ENCODE data around the gene FHIT. TPM values are rescaled to one million over a fixed set of nuclear protein-coding genes. Genes with fewer than 3 reads are reported as not detected.
A peak's percentile ranks its signal among the peaks of the same experiment; 100 is the strongest.

The FHIT gene
- total RNA-seq, 2 donors from 2014 or later = 6.8 to 12.3 TPM

DNA sequence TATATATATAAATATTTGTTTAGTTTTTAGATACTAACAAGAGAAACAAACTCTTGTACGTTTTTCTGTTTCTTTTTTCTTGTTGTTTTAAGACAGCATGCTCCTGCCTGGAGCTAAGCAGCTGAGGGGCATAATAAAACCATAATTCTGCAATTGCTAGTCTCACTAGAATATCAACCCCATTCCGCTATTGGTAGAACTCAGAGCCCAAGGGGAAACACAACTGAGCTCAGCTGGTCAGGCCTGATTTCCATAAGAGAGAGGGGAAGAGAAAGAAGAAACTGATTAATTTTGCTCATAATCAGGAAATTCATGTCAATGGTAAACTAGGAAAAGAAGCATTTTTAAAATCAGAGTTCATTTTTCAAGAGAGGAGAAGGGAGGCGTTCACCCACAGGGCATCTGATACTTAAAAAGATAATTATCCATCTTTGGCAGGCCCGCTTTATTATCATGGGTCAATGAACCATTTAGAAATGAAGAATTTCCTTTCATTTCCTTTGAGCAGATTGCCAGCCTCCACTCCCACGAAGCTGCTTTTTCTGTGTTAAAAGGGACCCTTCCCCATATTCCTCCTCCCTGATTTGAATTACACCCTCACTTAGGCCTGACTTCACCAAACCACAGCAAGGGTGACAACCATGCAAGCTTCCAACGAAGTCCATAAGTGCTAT is 1236.1 kb downstream of the FHIT start:
- no peak for DNase-seq
- Histone ChIP-seq H3K4me1 (ENCODE audit: control insufficient read depth, insufficient read depth, low read length) (no peaks in the 10 kb centered on the region), H3K4me3 (ENCODE audit: low read length) (no peak overlapping the region), H3K9ac (ENCODE audit: extremely low read depth, low read length, poor library complexity, severe bottlenecking) (no peak overlapping the region), H3K27me3 (ENCODE audit: control insufficient read depth, insufficient read depth, low read length, poor library complexity, severe bottlenecking) (no peaks in the 10 kb centered on the region), H3K9me3 (ENCODE audit: control insufficient read depth, low read length) (no peaks in the 10 kb centered on the region), H3K27ac (ENCODE audit: low read depth, low read length) (peak overlapping the region; percentile 37), H3K36me3 (ENCODE audit: control insufficient read depth, insufficient read depth, low read length) (no peaks in the 10 kb centered on the region)
- Mint-ChIP-seq H3K4me3 (no peak overlapping the region), H3K36me3 (ENCODE audit: low read depth) (no peaks in the 10 kb centered on the region), H3K9me3 (no peaks in the 10 kb centered on the region), H3K27ac (no peak overlapping the region), H3K4me1 (peaks cover 6% of the 10 kb centered on the region), H3K27me3 (ENCODE audit: insufficient read depth) (no peaks in the 10 kb centered on the region)
- WGBS, 2 experiments (ENCODE audit: insufficient coverage in 1 of 2, insufficient read length in 1 of 2) = 93% methylated on average over 6 of the region's 6 CpGs; no CpG with 5 or more reads in 1 of the 2 experiments
- TF ChIP-seq, protein P1, sequence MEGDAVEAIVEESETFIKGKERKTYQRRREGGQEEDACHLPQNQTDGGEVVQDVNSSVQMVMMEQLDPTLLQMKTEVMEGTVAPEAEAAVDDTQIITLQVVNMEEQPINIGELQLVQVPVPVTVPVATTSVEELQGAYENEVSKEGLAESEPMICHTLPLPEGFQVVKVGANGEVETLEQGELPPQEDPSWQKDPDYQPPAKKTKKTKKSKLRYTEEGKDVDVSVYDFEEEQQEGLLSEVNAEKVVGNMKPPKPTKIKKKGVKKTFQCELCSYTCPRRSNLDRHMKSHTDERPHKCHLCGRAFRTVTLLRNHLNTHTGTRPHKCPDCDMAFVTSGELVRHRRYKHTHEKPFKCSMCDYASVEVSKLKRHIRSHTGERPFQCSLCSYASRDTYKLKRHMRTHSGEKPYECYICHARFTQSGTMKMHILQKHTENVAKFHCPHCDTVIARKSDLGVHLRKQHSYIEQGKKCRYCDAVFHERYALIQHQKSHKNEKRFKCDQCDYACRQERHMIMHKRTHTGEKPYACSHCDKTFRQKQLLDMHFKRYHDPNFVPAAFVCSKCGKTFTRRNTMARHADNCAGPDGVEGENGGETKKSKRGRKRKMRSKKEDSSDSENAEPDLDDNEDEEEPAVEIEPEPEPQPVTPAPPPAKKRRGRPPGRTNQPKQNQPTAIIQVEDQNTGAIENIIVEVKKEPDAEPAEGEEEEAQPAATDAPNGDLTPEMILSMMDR (conservative IDR thresholded peaks at IDR 0.05) = no peak

DNA sequence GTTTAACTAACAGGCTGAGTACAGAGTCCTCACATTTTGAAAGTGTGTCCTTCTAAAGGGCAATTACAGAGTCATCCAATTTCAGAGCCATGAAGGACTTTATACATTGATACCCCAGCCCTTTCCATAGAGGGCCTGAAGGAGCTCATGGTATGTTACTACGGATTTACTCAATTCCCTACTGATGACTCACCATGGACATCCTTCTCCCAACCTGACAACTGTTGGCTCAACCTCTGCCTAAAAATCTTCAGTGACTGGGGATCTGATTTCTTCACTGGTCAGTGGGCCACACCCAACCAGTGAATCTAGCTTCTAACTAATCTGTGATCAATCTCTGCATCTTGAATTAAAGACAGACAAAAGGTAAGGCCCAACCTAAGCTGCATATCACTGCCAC is 1238.0 kb downstream of the FHIT start:
- TF ChIP-seq, protein P1 (conservative IDR thresholded peaks at IDR 0.05) = no peak
- H3K4me1 Mint-ChIP-seq = peaks cover 8% of the 10 kb centered on the region
- H3K9me3 Mint-ChIP-seq = no peaks in the 10 kb centered on the region
- WGBS, 2 experiments (ENCODE audit: insufficient coverage in 1 of 2, insufficient read length in 1 of 2) = 98% methylated on average over 1 of the region's 1 CpG; no CpG with 5 or more reads in 1 of the 2 experiments
- no peak overlapping the region for H3K4me3 ChIP-seq (ENCODE audit: low read length)
- no peak overlapping the region for H3K27ac Mint-ChIP-seq
- H3K36me3 ChIP-seq (ENCODE audit: control insufficient read depth, insufficient read depth, low read length) = no peaks in the 10 kb centered on the region
- no peaks in the 10 kb centered on the region for H3K9me3 ChIP-seq (ENCODE audit: control insufficient read depth, low read length)
- H3K4me1 ChIP-seq (ENCODE audit: control insufficient read depth, insufficient read depth, low read length) = no peaks in the 10 kb centered on the region
- no peak overlapping the region for H3K27ac ChIP-seq (ENCODE audit: low read depth, low read length)
- no peaks in the 10 kb centered on the region for H3K27me3 Mint-ChIP-seq (ENCODE audit: insufficient read depth)
- H3K36me3 Mint-ChIP-seq (ENCODE audit: low read depth) = no peaks in the 10 kb centered on the region
- H3K27me3 ChIP-seq (ENCODE audit: control insufficient read depth, insufficient read depth, low read length, poor library complexity, severe bottlenecking) = no peaks in the 10 kb centered on the region
- H3K4me3 Mint-ChIP-seq = no peak overlapping the region
- H3K9ac ChIP-seq (ENCODE audit: extremely low read depth, low read length, poor library complexity, severe bottlenecking) = no peak overlapping the region
- no peak for DNase-seq

DNA sequence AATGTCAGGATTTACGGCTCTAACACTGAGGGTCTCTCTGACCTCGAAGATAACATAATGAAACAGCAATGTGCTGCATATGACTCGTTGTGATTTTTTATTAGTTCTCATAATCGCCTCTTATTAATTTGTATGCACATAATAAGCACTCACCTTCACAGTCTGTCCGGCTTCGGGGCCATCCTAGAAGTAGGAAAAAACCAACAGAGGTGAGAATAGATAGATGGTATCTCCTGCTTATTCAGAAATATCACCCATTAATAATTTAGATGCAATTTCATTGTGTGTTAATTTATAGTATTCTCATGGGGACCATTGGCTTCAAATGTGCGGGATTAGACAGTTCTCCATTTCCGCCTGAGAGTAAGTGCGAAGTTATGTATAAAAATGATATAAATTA is 1240.0 kb downstream of the FHIT start:
- H3K27me3 Mint-ChIP-seq (ENCODE audit: insufficient read depth) = no peaks in the 10 kb centered on the region
- H3K9ac ChIP-seq (ENCODE audit: extremely low read depth, low read length, poor library complexity, severe bottlenecking) = no peak overlapping the region
- TF ChIP-seq, protein P1 (conservative IDR thresholded peaks at IDR 0.05) = no peak
- no peaks in the 10 kb centered on the region for H3K27me3 ChIP-seq (ENCODE audit: control insufficient read depth, insufficient read depth, low read length, poor library complexity, severe bottlenecking)
- no peak overlapping the region for H3K27ac Mint-ChIP-seq
- H3K4me3 Mint-ChIP-seq = no peak overlapping the region
- H3K4me3 ChIP-seq (ENCODE audit: low read length) = no peak overlapping the region
- no peaks in the 10 kb centered on the region for H3K9me3 ChIP-seq (ENCODE audit: control insufficient read depth, low read length)
- H3K4me1 ChIP-seq (ENCODE audit: control insufficient read depth, insufficient read depth, low read length) = no peaks in the 10 kb centered on the region
- no peak for DNase-seq
- H3K27ac ChIP-seq (ENCODE audit: low read depth, low read length) = no peak overlapping the region
- 94 to 100% methylated on average over 3 to 9 of the region's 9 CpGs for WGBS, 2 experiments (ENCODE audit: insufficient coverage in 1 of 2, insufficient read length in 1 of 2)
- H3K4me1 Mint-ChIP-seq = peaks cover 8% of the 10 kb centered on the region
- H3K36me3 ChIP-seq (ENCODE audit: control insufficient read depth, insufficient read depth, low read length) = no peaks in the 10 kb centered on the region
- no peaks in the 10 kb centered on the region for H3K9me3 Mint-ChIP-seq
- no peaks in the 10 kb centered on the region for H3K36me3 Mint-ChIP-seq (ENCODE audit: low read depth)
